ENCODE measurements around the gene LRRC31.

DNA sequence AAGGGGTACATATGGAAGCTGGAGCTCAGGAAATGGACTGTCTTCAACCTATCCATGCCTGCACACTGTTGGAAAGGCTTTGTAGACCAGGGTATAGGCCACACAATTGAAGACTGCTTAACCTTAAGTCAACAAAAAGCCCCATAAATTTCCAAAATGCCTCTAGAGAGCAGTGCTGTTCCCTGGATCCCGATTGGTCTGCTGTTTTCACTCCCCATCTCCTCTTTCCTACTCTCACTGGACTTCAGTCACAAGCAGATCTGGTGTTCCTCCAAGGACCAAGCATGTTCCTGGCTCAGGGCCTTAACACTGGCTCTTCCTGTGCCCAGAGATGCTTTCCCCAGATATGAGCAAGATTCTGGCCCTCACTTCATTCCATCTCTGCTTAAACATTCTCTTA lies 34.2 kb downstream of the LRRC31 start:
- TF ChIP-seq, protein P1, sequence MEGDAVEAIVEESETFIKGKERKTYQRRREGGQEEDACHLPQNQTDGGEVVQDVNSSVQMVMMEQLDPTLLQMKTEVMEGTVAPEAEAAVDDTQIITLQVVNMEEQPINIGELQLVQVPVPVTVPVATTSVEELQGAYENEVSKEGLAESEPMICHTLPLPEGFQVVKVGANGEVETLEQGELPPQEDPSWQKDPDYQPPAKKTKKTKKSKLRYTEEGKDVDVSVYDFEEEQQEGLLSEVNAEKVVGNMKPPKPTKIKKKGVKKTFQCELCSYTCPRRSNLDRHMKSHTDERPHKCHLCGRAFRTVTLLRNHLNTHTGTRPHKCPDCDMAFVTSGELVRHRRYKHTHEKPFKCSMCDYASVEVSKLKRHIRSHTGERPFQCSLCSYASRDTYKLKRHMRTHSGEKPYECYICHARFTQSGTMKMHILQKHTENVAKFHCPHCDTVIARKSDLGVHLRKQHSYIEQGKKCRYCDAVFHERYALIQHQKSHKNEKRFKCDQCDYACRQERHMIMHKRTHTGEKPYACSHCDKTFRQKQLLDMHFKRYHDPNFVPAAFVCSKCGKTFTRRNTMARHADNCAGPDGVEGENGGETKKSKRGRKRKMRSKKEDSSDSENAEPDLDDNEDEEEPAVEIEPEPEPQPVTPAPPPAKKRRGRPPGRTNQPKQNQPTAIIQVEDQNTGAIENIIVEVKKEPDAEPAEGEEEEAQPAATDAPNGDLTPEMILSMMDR (CRISPR knock-in tag; IDR thresholded peaks at IDR 0.05): no peak
- TF ChIP-seq IKZF4 (CRISPR knock-in tag; IDR thresholded peaks at IDR 0.05; ENCODE audit: borderline replicate concordance, low read depth, not compliant biosample characterization): no peak
- TF ChIP-seq, protein P2, sequence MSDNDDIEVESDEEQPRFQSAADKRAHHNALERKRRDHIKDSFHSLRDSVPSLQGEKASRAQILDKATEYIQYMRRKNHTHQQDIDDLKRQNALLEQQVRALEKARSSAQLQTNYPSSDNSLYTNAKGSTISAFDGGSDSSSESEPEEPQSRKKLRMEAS (IDR thresholded peaks at IDR 0.05): no peak
- TF ChIP-seq MYC (CRISPR knock-in tag; IDR thresholded peaks at IDR 0.05; ENCODE audit: borderline replicate concordance): no peak
- TF ChIP-seq, protein P3, sequence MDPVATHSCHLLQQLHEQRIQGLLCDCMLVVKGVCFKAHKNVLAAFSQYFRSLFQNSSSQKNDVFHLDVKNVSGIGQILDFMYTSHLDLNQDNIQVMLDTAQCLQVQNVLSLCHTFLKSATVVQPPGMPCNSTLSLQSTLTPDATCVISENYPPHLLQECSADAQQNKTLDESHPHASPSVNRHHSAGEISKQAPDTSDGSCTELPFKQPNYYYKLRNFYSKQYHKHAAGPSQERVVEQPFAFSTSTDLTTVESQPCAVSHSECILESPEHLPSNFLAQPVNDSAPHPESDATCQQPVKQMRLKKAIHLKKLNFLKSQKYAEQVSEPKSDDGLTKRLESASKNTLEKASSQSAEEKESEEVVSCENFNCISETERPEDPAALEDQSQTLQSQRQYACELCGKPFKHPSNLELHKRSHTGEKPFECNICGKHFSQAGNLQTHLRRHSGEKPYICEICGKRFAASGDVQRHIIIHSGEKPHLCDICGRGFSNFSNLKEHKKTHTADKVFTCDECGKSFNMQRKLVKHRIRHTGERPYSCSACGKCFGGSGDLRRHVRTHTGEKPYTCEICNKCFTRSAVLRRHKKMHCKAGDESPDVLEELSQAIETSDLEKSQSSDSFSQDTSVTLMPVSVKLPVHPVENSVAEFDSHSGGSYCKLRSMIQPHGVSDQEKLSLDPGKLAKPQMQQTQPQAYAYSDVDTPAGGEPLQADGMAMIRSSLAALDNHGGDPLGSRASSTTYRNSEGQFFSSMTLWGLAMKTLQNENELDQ (CRISPR knock-in tag; IDR thresholded peaks at IDR 0.05; ENCODE audit: borderline replicate concordance): no peak
- TF ChIP-seq ZFY (CRISPR knock-in tag; IDR thresholded peaks at IDR 0.05): no peak
- no peak for TF ChIP-seq ZNF138 (CRISPR knock-in tag; IDR thresholded peaks at IDR 0.05; ENCODE audit: low read depth)
- TF ChIP-seq RNF2 (conservative IDR thresholded peaks at IDR 0.05; ENCODE audit: low read depth): no peak
- TF ChIP-seq ZNF121 (CRISPR knock-in tag; IDR thresholded peaks at IDR 0.05): no peak
- TF ChIP-seq, protein P4, sequence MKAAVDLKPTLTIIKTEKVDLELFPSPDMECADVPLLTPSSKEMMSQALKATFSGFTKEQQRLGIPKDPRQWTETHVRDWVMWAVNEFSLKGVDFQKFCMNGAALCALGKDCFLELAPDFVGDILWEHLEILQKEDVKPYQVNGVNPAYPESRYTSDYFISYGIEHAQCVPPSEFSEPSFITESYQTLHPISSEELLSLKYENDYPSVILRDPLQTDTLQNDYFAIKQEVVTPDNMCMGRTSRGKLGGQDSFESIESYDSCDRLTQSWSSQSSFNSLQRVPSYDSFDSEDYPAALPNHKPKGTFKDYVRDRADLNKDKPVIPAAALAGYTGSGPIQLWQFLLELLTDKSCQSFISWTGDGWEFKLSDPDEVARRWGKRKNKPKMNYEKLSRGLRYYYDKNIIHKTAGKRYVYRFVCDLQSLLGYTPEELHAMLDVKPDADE (CRISPR knock-in tag; IDR thresholded peaks at IDR 0.05): no peak
- no peak for TF ChIP-seq IRF2 (CRISPR knock-in tag; IDR thresholded peaks at IDR 0.05)
